Thoracic aorta (tissue), 2 donors: ENCODE results near the gene EIF6. TPM values are rescaled to one million over a fixed set of nuclear protein-coding genes. Genes with fewer than 3 reads are reported as not detected.

Source experiments
- ATAC-seq: fragments of 150-250 bp; one replicate; pipeline ENCODE4 v1.8.0; 2017; ENCODE audit warnings: low read depth; ENCODE audit not compliant: insufficient number of reproducible peaks, low FRiP score
- DNase-seq: peaks from one replicate; pipeline ENCODE4 v3.0.0-alpha.2; 2020; ENCODE audit warnings: low spot score
- H3K27ac ChIP-seq, 2 donors: fragments of 200-600 bp; sonication (generic); 1 replicate in 1 of 2; 2 replicates in 1 of 2; pipeline ENCODE4 v1.5.1; 2016; ENCODE audit warnings: mild to moderate bottlenecking in 2 of 2, moderate library complexity in 2 of 2
- H3K27me3 ChIP-seq: fragments of 200-600 bp; sonication (generic); replicated peaks from 2 replicates; pipeline ENCODE4 v1.6.0; 2016; ENCODE audit warnings: mild to moderate bottlenecking; ENCODE audit not compliant: insufficient read depth
- H3K36me3 ChIP-seq: fragments of 200-600 bp; sonication (generic); one replicate; pipeline ENCODE4 v1.5.1; 2016
- H3K4me1 ChIP-seq, 2 donors: fragments of 200-600 bp; sonication (generic); 1 replicate in 1 of 2; 2 replicates in 1 of 2; pipeline versions ENCODE4 v1.5.1 to v1.6.0; 2016; ENCODE audit warnings: low read depth in 2 of 2, mild to moderate bottlenecking in 1 of 2; ENCODE audit not compliant: control insufficient read depth in 1 of 2
- H3K4me3 ChIP-seq: fragments of 200-600 bp; sonication (generic); 2 replicates; pipeline ENCODE4 v1.5.1; 2016; ENCODE audit warnings: mild to moderate bottlenecking
- H3K9me3 ChIP-seq: fragments of 200-600 bp; sonication (generic); 2 replicates; pipeline ENCODE4 v1.5.1; 2016
- total RNA-seq, 2 donors: library from RNA; depleted of rRNA; stranded (reverse); fragments of >200 nt; gene quantifications; one replicate each; pipeline versions ENCODE4 v1.1.0 to v1.2.3, GENCODE V29; 2016
- TF ChIP-seq, protein P1 (sequence below): fragments of 200-600 bp; sonication (generic); IDR thresholded peaks from one replicate; pipeline ENCODE4 v1.5.1; 2019; ENCODE audit warnings: antibody characterized with exemption

EIF6 gene
- total RNA-seq, 2 donors from 2014 or later = 46.2 to 76.6 TPM

DNA sequence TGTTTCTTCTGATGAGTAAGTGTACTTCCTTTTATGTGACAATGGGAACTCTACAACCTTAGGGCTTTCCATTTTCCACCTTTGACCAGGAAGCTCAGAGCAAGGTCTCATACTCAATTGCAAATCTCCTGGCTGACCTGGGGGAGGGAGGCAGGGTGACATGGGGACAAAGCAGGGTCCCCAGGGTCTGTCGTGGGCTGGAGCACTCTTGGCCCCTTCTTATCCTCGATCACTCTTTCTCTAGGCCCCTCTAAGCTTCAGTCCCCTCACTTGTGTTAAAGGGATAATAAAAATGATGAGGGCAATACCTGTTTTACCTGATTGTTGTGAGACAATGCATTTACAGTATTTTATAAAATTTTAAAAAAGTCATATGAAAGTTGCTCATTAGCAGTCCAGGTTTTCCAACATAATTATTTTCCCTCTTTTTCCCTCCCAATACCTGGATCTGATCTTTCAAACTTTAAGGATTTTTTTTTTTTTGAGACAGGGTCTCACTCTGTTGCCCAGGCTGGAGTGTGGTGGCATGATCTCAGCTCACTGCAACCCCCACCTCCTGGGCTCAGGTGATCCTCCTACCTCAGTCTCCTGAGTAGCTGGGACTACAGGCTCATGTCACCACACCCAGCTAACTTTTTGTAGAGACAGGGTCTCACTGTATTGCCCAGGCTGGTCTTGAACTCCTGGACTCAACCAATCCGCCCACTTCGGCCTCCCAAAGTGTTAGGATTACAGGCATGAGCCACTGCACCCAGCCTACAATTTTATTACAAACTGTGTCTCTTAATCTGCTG lies 16.1 kb upstream of the EIF6 start:
- no peak for DNase-seq
- Histone ChIP-seq H3K27me3 (no peaks in the 10 kb centered on the region), H3K4me3 (no peak overlapping the region), H3K9me3 (no peaks in the 10 kb centered on the region), H3K36me3 (no peaks in the 10 kb centered on the region), H3K4me1 (peaks cover 0 to 6% of the 10 kb centered on the region in 2 donors), H3K27ac (no peak overlapping the region)
- no peak for ATAC-seq
- TF ChIP-seq, protein P1, sequence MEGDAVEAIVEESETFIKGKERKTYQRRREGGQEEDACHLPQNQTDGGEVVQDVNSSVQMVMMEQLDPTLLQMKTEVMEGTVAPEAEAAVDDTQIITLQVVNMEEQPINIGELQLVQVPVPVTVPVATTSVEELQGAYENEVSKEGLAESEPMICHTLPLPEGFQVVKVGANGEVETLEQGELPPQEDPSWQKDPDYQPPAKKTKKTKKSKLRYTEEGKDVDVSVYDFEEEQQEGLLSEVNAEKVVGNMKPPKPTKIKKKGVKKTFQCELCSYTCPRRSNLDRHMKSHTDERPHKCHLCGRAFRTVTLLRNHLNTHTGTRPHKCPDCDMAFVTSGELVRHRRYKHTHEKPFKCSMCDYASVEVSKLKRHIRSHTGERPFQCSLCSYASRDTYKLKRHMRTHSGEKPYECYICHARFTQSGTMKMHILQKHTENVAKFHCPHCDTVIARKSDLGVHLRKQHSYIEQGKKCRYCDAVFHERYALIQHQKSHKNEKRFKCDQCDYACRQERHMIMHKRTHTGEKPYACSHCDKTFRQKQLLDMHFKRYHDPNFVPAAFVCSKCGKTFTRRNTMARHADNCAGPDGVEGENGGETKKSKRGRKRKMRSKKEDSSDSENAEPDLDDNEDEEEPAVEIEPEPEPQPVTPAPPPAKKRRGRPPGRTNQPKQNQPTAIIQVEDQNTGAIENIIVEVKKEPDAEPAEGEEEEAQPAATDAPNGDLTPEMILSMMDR = no peak

DNA sequence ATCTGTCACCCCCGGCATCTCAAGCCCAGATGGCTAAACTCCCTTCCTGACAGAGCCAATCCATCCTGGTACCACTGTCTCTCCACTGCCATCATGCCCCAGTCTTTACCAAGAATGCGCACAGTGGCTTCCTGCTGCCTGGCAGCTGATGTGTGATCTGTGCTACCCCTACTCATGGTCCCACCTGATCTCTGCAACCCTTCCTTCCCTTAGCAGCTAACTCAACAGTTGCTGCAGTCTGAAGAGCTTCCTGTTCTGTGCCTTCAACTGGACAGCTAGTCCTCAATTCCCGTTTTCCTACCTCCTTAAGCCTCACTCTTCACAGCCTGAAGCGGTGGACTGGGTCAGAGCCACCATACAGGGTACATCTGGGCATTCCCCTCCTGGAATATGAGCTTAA lies 15.2 kb upstream of the EIF6 start:
- no peaks in the 10 kb centered on the region for H3K36me3 ChIP-seq
- H3K9me3 ChIP-seq = no peaks in the 10 kb centered on the region
- ATAC-seq (no peak), DNase-seq (no peak)
- H3K27me3 ChIP-seq = no peaks in the 10 kb centered on the region
- no peak overlapping the region for H3K4me3 ChIP-seq
- no peak overlapping the region for H3K27ac ChIP-seq
- no peaks in the 10 kb centered on the region for H3K4me1 ChIP-seq
- TF ChIP-seq, protein P1 = no peak

DNA sequence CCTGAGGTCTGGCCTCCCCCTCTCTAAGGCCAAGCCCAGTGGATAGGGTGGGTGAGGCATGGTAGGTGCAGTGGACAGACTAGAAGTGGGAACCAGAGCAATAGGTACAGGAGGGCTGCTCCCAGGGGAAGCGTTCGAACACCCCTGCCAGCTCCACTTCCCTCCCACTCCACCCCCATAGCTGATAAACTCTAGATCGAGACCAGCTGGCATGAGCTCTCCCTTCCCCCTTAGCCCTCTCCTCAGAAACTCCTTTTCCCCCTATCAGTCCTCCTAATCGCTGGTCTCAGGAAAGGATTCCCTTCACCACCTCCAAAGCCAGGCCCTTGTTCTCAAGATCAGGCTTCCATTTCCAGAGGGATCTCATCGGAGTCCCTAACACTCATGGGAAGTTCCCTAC lies 13.7 kb upstream of the EIF6 start:
- no peaks in the 10 kb centered on the region for H3K4me1 ChIP-seq
- TF ChIP-seq, protein P1 = no peak
- no peaks in the 10 kb centered on the region for H3K27me3 ChIP-seq
- ATAC-seq (no peak), DNase-seq (no peak)
- H3K36me3 ChIP-seq = no peaks in the 10 kb centered on the region
- H3K4me3 ChIP-seq = no peak overlapping the region
- H3K9me3 ChIP-seq = no peaks in the 10 kb centered on the region
- no peak overlapping the region for H3K27ac ChIP-seq

DNA sequence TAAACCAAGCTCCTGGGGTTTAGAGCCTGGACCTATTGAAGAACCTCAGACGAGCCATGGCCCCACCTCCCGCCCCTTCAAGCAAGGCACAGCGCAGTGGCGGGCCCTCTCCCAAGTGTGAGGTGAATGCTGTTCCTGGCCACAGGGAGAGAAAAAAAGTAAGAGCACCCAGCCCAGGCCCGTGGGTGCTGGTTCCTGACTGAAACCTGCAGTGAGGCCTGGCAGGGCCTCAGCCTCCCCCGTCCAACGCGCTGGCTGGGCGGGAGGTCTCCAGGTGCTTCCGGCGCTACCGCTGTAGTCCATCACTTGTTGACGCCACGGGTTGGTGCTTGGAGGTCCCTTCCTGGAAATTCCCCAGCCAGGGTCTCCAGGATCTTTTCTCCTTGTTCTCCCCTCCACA lies 13.2 kb upstream of the EIF6 start:
- DNase-seq (no peak), ATAC-seq (no peak)
- TF ChIP-seq, protein P1 = no peak
- no peaks in the 10 kb centered on the region for H3K4me1 ChIP-seq
- H3K9me3 ChIP-seq = no peaks in the 10 kb centered on the region
- H3K36me3 ChIP-seq = no peaks in the 10 kb centered on the region
- H3K4me3 ChIP-seq = no peak overlapping the region
- no peaks in the 10 kb centered on the region for H3K27me3 ChIP-seq
- H3K27ac ChIP-seq = no peak overlapping the region

DNA sequence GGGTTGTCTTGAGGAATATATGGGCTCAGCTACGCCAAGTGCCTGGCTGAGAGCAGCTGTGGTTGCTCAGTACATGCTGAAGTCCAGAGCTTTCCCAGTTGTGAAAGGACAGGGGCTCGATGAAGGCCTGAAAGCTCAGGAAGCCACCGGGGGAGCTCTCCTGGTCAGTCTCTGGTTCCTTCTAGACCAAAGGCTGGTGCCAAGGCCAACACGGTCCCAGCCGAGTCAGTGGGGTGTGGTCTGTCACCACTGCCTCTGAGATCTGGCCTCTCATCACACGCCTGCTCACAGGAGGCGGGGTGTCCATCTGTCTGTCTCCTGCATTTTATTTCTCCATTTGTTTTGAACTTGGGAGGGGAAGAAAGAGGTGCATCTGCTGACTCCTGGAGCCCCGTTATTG lies 12.6 kb upstream of the EIF6 start:
- no peak overlapping the region for H3K4me3 ChIP-seq
- H3K27me3 ChIP-seq = no peaks in the 10 kb centered on the region
- DNase-seq (no peak), ATAC-seq (no peak)
- no peaks in the 10 kb centered on the region for H3K9me3 ChIP-seq
- no peaks in the 10 kb centered on the region for H3K36me3 ChIP-seq
- H3K27ac ChIP-seq = no peak overlapping the region
- no peaks in the 10 kb centered on the region for H3K4me1 ChIP-seq
- TF ChIP-seq, protein P1 = no peak
